ENCODE measurements around the gene SYDE2.

The SYDE2 gene

DNA sequence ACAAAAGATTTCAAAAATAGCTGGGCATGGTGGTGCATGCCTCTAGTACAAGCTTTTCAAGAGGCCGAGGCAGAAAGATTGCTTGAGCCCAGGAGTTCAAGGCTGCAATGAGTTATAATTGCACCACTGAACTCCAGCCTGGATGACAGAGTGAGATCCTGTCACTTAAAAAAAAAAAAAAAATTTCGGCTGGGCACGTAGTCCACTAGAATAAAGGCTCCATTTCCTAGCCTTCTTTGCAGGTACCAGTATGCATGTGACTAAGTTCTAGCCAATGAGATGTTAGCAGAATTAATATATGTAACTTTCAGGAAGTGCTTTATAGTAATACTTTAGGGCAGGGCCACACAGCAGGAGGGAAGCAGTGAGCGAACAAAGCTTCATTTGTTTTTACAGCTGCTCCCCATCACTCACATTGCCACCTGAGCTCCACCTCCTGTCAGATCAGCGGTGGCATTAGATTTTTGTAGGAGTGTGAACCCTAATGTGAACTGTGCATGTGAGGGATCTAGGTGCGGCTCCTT is 28.8 kb upstream of the SYDE2 start:
- H3K4me3 ChIP-seq (ENCODE audit: low read length) = no peak overlapping the region
- H3K4me2 ChIP-seq (ENCODE audit: low read length) = no peak overlapping the region
- H3K9me3 ChIP-seq (ENCODE audit: control insufficient read depth, insufficient read depth, low read length) = no peaks in the 10 kb centered on the region
- peaks cover 13% of the 10 kb centered on the region for H3K27me3 ChIP-seq (ENCODE audit: control insufficient read depth, low read length)
- H3K79me2 ChIP-seq (ENCODE audit: control insufficient read depth, low read length) = no peaks in the 10 kb centered on the region
- H3K36me3 ChIP-seq (ENCODE audit: control insufficient read depth, low read length) = no peaks in the 10 kb centered on the region
- no peaks in the 10 kb centered on the region for H3K4me1 ChIP-seq (ENCODE audit: control insufficient read depth, low read length)
- H3K27ac ChIP-seq (ENCODE audit: low read depth, low read length) = no peak overlapping the region
- H3K9me2 ChIP-seq (replicated peaks; ENCODE audit: control insufficient read depth, low read length) = no peaks in the 10 kb centered on the region
- TF ChIP-seq EZH2phosphoT487 (IDR thresholded peaks at IDR 0.05; ENCODE audit: borderline replicate concordance, low read length) (no peak), CTCF (IDR thresholded peaks at IDR 0.05; ENCODE audit: low read depth, low read length, poor library complexity, severe bottlenecking) (no peak)
- H4K20me1 ChIP-seq (ENCODE audit: control insufficient read depth, insufficient read depth, low read depth, low read length) = no peaks in the 10 kb centered on the region
- H3F3A ChIP-seq (ENCODE audit: control insufficient read depth, insufficient read depth) = no peaks in the 10 kb centered on the region

GRCh38 chr1:85228972-85229371 is 28.2 kb upstream of the SYDE2 start:
- Histone ChIP-seq H3K4me2 (ENCODE audit: low read length) (no peak overlapping the region), H3K4me3 (ENCODE audit: low read length) (no peak overlapping the region), H3K9me2 (replicated peaks; ENCODE audit: control insufficient read depth, low read length) (no peaks in the 10 kb centered on the region), H3K79me2 (ENCODE audit: control insufficient read depth, low read length) (no peaks in the 10 kb centered on the region), H3K9me3 (ENCODE audit: control insufficient read depth, insufficient read depth, low read length) (no peaks in the 10 kb centered on the region), H3K4me1 (ENCODE audit: control insufficient read depth, low read length) (no peaks in the 10 kb centered on the region), H3F3A (ENCODE audit: control insufficient read depth, insufficient read depth) (no peaks in the 10 kb centered on the region), H3K27me3 (ENCODE audit: control insufficient read depth, low read length) (peaks cover 13% of the 10 kb centered on the region), H4K20me1 (ENCODE audit: control insufficient read depth, insufficient read depth, low read depth, low read length) (no peaks in the 10 kb centered on the region), H3K27ac (ENCODE audit: low read depth, low read length) (no peak overlapping the region), H3K36me3 (ENCODE audit: control insufficient read depth, low read length) (no peaks in the 10 kb centered on the region)
- TF ChIP-seq EZH2phosphoT487 (IDR thresholded peaks at IDR 0.05; ENCODE audit: borderline replicate concordance, low read length) = no peak
- no peak for TF ChIP-seq CTCF (IDR thresholded peaks at IDR 0.05; ENCODE audit: low read depth, low read length, poor library complexity, severe bottlenecking)

- Histone ChIP-seq H3K4me2 (ENCODE audit: low read length) (no peak overlapping the region), H3K4me3 (ENCODE audit: low read length) (no peak overlapping the region), H3K9me2 (replicated peaks; ENCODE audit: control insufficient read depth, low read length) (no peaks in the 10 kb centered on the region), H3K27me3 (ENCODE audit: control insufficient read depth, low read length) (peaks cover 18% of the 10 kb centered on the region), H3K36me3 (ENCODE audit: control insufficient read depth, low read length) (no peaks in the 10 kb centered on the region), H3K9me3 (ENCODE audit: control insufficient read depth, insufficient read depth, low read length) (no peaks in the 10 kb centered on the region), H3K79me2 (ENCODE audit: control insufficient read depth, low read length) (no peaks in the 10 kb centered on the region), H3K4me1 (ENCODE audit: control insufficient read depth, low read length) (no peaks in the 10 kb centered on the region), H4K20me1 (ENCODE audit: control insufficient read depth, insufficient read depth, low read depth, low read length) (no peaks in the 10 kb centered on the region), H3F3A (ENCODE audit: control insufficient read depth, insufficient read depth) (no peaks in the 10 kb centered on the region), H3K27ac (ENCODE audit: low read depth, low read length) (no peak overlapping the region)
- TF ChIP-seq CTCF (IDR thresholded peaks at IDR 0.05; ENCODE audit: low read depth, low read length, poor library complexity, severe bottlenecking) (no peak), EZH2phosphoT487 (IDR thresholded peaks at IDR 0.05; ENCODE audit: borderline replicate concordance, low read length) (no peak)
These were observed 25.0 kb upstream of the SYDE2 start for GRCh38 chr1:85225624-85226380.

Measured in DOHH2 (cell line).